Measurements from ENCODE around the gene SPEM2. TPM values are rescaled to one million over a fixed set of nuclear protein-coding genes. Genes with fewer than 3 reads are reported as not detected.

Gene SPEM2
- polyA plus RNA-seq, 1 donor from 2014 or later = not detected

GRCh38 chr17:7437950-7438614 lies 12.7 kb downstream of the SPEM2 start:
- Histone ChIP-seq H3K36me3 (ENCODE audit: insufficient read depth, low read length) (no peaks in the 10 kb centered on the region), H3K27ac (ENCODE audit: low read length) (no peak overlapping the region), H3K79me2 (replicated peaks; ENCODE audit: insufficient read depth, low read length) (no peaks in the 10 kb centered on the region), H3K9me3 (ENCODE audit: low read length) (no peaks in the 10 kb centered on the region), H3K27me3 (ENCODE audit: insufficient read depth, low read depth, low read length) (peaks cover 43% of the 10 kb centered on the region), H3K9me2 (ENCODE audit: insufficient read depth, low read length) (no peaks in the 10 kb centered on the region), H3K4me3 (ENCODE audit: low read length) (peak overlapping the region; percentile 85), H2AFZ (ENCODE audit: low read depth, low read length) (no peak overlapping the region), H3F3A (ENCODE audit: insufficient read depth, low read length, poor library complexity, severe bottlenecking) (peaks cover 4% of the 10 kb centered on the region), H4K20me1 (ENCODE audit: insufficient read depth) (no peaks in the 10 kb centered on the region), H3K4me2 (ENCODE audit: low read length) (peak overlapping the region; percentile 14), H3K9ac (ENCODE audit: low read length) (peak overlapping the region; percentile 97)
- TF ChIP-seq EZH2 (IDR thresholded peaks at IDR 0.05; ENCODE audit: borderline replicate concordance, insufficient read depth, low read length, poor library complexity, severe bottlenecking) = peak; percentile 36
- TF ChIP-seq TAF1 (IDR thresholded peaks at IDR 0.05; ENCODE audit: low read depth) = no peak
- TF ChIP-seq REST (IDR thresholded peaks at IDR 0.05; ENCODE audit: borderline replicate concordance) = no peak
- peak; percentile 17 for TF ChIP-seq CTCF (IDR thresholded peaks at IDR 0.05; ENCODE audit: poor library complexity, severe bottlenecking)
- TF ChIP-seq POLR2AphosphoS5 (IDR thresholded peaks at IDR 0.05) = no peak
- no peak for TF ChIP-seq SMC3 (conservative IDR thresholded peaks at IDR 0.05; ENCODE audit: poor library complexity)
- TF ChIP-seq EP300 (conservative IDR thresholded peaks at IDR 0.05; ENCODE audit: poor library complexity, severe bottlenecking) = no peak
- no peak for TF ChIP-seq MXI1 (conservative IDR thresholded peaks at IDR 0.05; ENCODE audit: poor library complexity, severe bottlenecking)
- TF ChIP-seq RAD21 (conservative IDR thresholded peaks at IDR 0.05) = no peak

GRCh38 chr17:7438656-7439460 lies 13.4 kb downstream of the SPEM2 start:
- TF ChIP-seq TAF1 (IDR thresholded peaks at IDR 0.05; ENCODE audit: low read depth) (no peak), CTCF (IDR thresholded peaks at IDR 0.05; ENCODE audit: poor library complexity, severe bottlenecking) (no peak), EP300 (conservative IDR thresholded peaks at IDR 0.05; ENCODE audit: poor library complexity, severe bottlenecking) (no peak), EZH2 (IDR thresholded peaks at IDR 0.05; ENCODE audit: borderline replicate concordance, insufficient read depth, low read length, poor library complexity, severe bottlenecking) (no peak), SMC3 (conservative IDR thresholded peaks at IDR 0.05; ENCODE audit: poor library complexity) (no peak), REST (IDR thresholded peaks at IDR 0.05; ENCODE audit: borderline replicate concordance) (no peak), POLR2AphosphoS5 (IDR thresholded peaks at IDR 0.05) (no peak)
- H3K4me3 ChIP-seq (ENCODE audit: low read length) = peak overlapping the region; percentile 85
- no peaks in the 10 kb centered on the region for H4K20me1 ChIP-seq (ENCODE audit: insufficient read depth)
- H3K27me3 ChIP-seq (ENCODE audit: insufficient read depth, low read depth, low read length) = peaks cover 43% of the 10 kb centered on the region
- H3K36me3 ChIP-seq (ENCODE audit: insufficient read depth, low read length) = no peaks in the 10 kb centered on the region
- H3K4me2 ChIP-seq (ENCODE audit: low read length) = peak overlapping the region; percentile 27
- H3K9me3 ChIP-seq (ENCODE audit: low read length) = no peaks in the 10 kb centered on the region
- H3F3A ChIP-seq (ENCODE audit: insufficient read depth, low read length, poor library complexity, severe bottlenecking) = peaks cover 4% of the 10 kb centered on the region
- H2AFZ ChIP-seq (ENCODE audit: low read depth, low read length) = no peak overlapping the region
- no peaks in the 10 kb centered on the region for H3K79me2 ChIP-seq (replicated peaks; ENCODE audit: insufficient read depth, low read length)
- peak overlapping the region; percentile 99 for H3K27ac ChIP-seq (ENCODE audit: low read length)
- H3K9ac ChIP-seq (ENCODE audit: low read length) = peak overlapping the region; percentile 97
- H3K9me2 ChIP-seq (ENCODE audit: insufficient read depth, low read length) = no peaks in the 10 kb centered on the region
